ENCODE data around the gene OXT.

Gene OXT

GRCh38 chr20:3115190-3116107 lies 44.0 kb downstream of the OXT start:
- DNase-seq, result peak; percentile 27

DNA sequence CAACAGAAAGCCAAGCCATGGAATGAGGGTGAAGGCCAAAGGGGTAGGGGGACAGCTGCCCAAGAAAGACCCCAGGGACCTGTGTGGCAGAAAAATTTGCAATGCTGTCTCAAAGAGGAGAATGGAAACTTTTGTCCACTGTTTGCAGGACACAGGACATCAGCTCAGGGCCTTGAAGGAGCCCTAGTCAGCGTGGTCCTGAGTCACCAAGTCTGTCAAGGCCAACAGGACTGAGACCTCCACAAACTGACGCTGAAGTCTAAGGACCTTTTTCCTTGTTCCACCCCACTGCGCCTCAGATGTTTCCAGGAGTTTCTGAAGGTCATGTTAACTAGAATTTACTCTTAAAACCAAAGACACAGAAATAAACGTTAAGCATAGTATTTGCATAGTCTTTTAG lies 44.9 kb downstream of the OXT start:
- no peak for DNase-seq

DNA sequence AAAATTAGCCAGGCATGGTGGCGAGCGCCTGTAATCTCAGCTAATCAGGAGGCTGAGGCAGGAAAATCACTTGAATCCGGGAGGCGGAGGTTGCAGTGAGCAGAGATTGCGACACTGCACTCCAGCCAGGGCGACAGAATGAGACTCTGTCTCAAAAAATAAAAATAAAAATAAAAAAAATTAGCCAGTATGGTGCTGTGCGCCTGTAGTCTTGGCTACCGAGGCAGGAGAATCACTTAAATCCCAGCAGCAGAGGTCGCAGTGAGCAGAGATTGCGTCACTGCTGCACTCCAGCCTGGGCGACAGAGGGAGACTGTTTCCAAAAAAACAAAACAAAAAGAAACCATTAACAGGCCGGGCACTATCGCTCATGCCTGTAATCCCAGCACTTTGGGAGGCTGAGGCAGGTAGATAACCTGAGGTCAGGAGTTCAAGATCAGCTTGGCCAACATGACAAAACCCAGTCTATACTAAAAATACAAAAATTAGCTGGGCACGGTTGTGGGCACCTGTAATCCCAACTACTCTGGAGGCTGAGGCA lies 46.5 kb downstream of the OXT start:
- peak; percentile 64 for DNase-seq

GRCh38 chr20:3119044-3119443 lies 47.6 kb downstream of the OXT start:
- DNase-seq, result no peak

DNA sequence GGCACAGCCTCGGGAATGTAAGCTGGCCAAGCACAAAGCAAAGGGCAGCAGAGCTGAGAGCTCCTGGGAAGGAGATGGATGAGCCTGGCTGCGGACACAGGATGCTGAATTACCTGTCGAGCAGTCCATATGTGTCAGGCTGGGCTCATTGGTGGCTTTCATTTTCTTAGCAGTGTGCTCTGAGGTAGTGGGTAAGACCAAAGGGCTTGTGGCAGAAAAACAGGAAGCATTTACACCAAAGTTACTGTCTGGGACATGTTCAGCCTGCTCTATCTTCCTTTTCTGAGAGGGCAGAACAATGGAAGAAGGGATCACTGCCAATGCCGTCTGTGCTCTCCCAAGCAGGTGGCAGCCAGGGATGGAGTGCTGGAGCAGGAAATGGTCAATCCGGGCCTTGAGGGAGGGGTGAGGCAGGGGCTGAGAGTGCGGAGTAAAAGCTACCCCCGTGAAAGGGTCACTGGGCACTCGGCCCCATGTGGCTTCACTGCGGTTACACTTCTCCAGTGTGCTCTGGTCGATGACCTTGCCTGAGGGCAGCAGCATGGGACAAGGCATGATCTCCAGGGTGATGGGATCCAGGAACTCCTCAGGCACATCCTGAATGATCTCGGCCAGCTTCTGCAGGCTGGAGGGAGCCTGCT lies 50.0 kb downstream of the OXT start:
- no peak for DNase-seq
